GM12878 (cell line): ENCODE measurements around the gene SOBP. TPM values are rescaled to one million over a fixed set of nuclear protein-coding genes. Genes with fewer than 3 reads are reported as not detected.

Experiments used
- ATAC-seq: fragments of 200-7000 bp; cut with Tn5 transposase; 3 replicates; pipeline ENCODE4 v1.9.1; 2020; ENCODE audit warnings: mild to moderate bottlenecking, moderate library complexity
- BruUV-seq: library from RNA; stranded (reverse); fragments of 400-500 nt; replicated peaks from 2 replicates; lab custom pipeline; 2021; lab: Mats Ljungman, UMichigan
- CTCF ChIA-PET: fragments of 300-600 bp; sonication (Branson Sonifier 250); formaldehyde crosslinking; extraction: SDS; loops from one replicate; lab custom pipeline; 2021; ENCODE audit warnings: inconsistent platforms; lab: Yijun Ruan, JAX
- POLR2A ChIA-PET: fragments of 350-600 bp; formaldehyde crosslinking; extraction: SDS; loops from one replicate; lab custom pipeline; 2021; ENCODE audit warnings: inconsistent platforms; lab: Charles Lee
- RAD21 ChIA-PET: fragments of 300-600 bp; sonication (Branson Sonifier 250); formaldehyde crosslinking; loops from one replicate; lab custom pipeline; 2023; ENCODE audit warnings: antibody characterized with exemption; ENCODE audit not compliant: unreplicated experiment; lab: Charles Lee
- SMC1A ChIA-PET: fragments of 300-600 bp; sonication (Branson Sonifier 250); formaldehyde crosslinking; loops from one replicate; lab custom pipeline; 2023; ENCODE audit not compliant: unreplicated experiment, uncharacterized antibody; lab: Charles Lee
- DNase-seq: peaks from one replicate; pipeline ENCODE4 v3.0.0-alpha.2; 2011; ENCODE audit warnings: low read depth, low spot score
- FAIRE-seq: peaks from 3 replicates; lab custom pipeline; 2011; peaks lifted over from hg19 to GRCh38; lab: Jason Lieb, UNC
- H2AFZ ChIP-seq: 2 replicates; pipeline ENCODE4 v1.6.0; 2011; ENCODE audit warnings: low read depth, low read length, control low read depth; ENCODE audit not compliant: control insufficient read depth
- H3K27ac ChIP-seq: 2 replicates; pipeline ENCODE4 v1.5.1; 2011; ENCODE audit warnings: control low read depth; ENCODE audit not compliant: control insufficient read depth, insufficient read depth
- H3K27me3 ChIP-seq, 2 experiments: replicated peaks in 1 of 2; 2 replicates each; pipeline versions ENCODE4 v1.6.0 to v1.6.1; 2011; ENCODE audit warnings: low read length in 1 of 2; ENCODE audit not compliant: control insufficient read depth in 2 of 2, insufficient read depth in 2 of 2
- H3K36me3 ChIP-seq, 2 experiments: 2 replicates each; pipeline ENCODE4 v1.5.1; 2011; ENCODE audit warnings: low read length in 1 of 2; ENCODE audit not compliant: control insufficient read depth in 2 of 2, insufficient read depth in 2 of 2
- H3K4me1 ChIP-seq: 2 replicates; pipeline ENCODE4 v1.6.1; 2011; ENCODE audit warnings: mild to moderate bottlenecking, low read length, moderate library complexity, mixed read lengths; ENCODE audit not compliant: control insufficient read depth, insufficient read depth
- H3K4me2 ChIP-seq: 2 replicates; pipeline ENCODE4 v1.6.0; 2011; ENCODE audit warnings: control low read depth; ENCODE audit not compliant: control insufficient read depth, insufficient read depth
- H3K4me3 ChIP-seq: fragments of 200-600 bp; sonication (generic); 2 replicates; pipeline ENCODE4 v1.5.1; 2016
- H3K79me2 ChIP-seq: 2 replicates; pipeline ENCODE4 v1.6.0; 2011; ENCODE audit warnings: low read length; ENCODE audit not compliant: control insufficient read depth, insufficient read depth
- H3K9ac ChIP-seq: 2 replicates; pipeline ENCODE4 v1.8.0; 2011; ENCODE audit warnings: low read length, control low read depth, mixed read lengths; ENCODE audit not compliant: control insufficient read depth, insufficient read depth
- H3K9me3 ChIP-seq: replicated peaks from 3 replicates; pipeline ENCODE4 v1.5.1; 2011; ENCODE audit warnings: mild to moderate bottlenecking, low read length; ENCODE audit not compliant: control insufficient read depth, insufficient read depth
- H4K20me1 ChIP-seq: 2 replicates; pipeline ENCODE4 v1.6.0; 2011; ENCODE audit not compliant: control insufficient read depth, insufficient read depth
- ASH2L ChIP-seq: fragments of 300-600, 200-600 bp; sonication (generic); IDR thresholded peaks from 2 replicates; pipeline ENCODE4 v1.6.1; 2017; ENCODE audit warnings: low read depth, mild to moderate bottlenecking, borderline replicate concordance
- EZH2 ChIP-seq: IDR thresholded peaks from 2 replicates; pipeline ENCODE4 v1.6.1; 2012; ENCODE audit warnings: low read depth, mild to moderate bottlenecking, control low read depth, inconsistent platforms, low read length, borderline replicate concordance; ENCODE audit not compliant: control insufficient read depth
- KLF5 ChIP-seq: fragments of 450-650 bp; IDR thresholded peaks from 2 replicates; pipeline ENCODE4 v1.6.1; 2014; ENCODE audit warnings: mild to moderate bottlenecking; ENCODE audit not compliant: partially characterized antibody
- SUZ12 ChIP-seq: fragments of 200-600 bp; sonication (generic); IDR thresholded peaks from one replicate; pipeline ENCODE4 v1.6.1; 2018; ENCODE audit warnings: antibody characterized with exemption, mild to moderate bottlenecking; ENCODE audit not compliant: unreplicated experiment
- WRNIP1 ChIP-seq: IDR thresholded peaks from 2 replicates; pipeline ENCODE4 v1.6.1; 2011; ENCODE audit warnings: low read depth, low read length, improper control_type of control experiment, borderline replicate concordance
- YY1 ChIP-seq: IDR thresholded peaks from 2 replicates; pipeline ENCODE4 v1.6.1; 2011; ENCODE audit warnings: low read depth, mild to moderate bottlenecking, low read length
- ZNF217 ChIP-seq: fragments of 450-650 bp; IDR thresholded peaks from 2 replicates; pipeline ENCODE4 v1.6.1; 2017; ENCODE audit warnings: antibody characterized with exemption, mild to moderate bottlenecking
- WGBS: methylation state at CpG from one replicate; pipeline ENCODE4 v1.1.6; 2016; ENCODE audit warnings: low lambda C conversion rate; ENCODE audit not compliant: insufficient replicate concordance, insufficient coverage; ENCODE audit errors: missing lambda C conversion rate; 5-methylcytosine and 5-hydroxymethylcytosine counted together
- in situ Hi-C: fragments of 300-500 bp; cut with MboI; formaldehyde crosslinking; loops from 9 replicates; pipeline ENCODE4 v1.14.3; 2018; ENCODE audit warnings: mixed read lengths
- intact Hi-C: fragments of 100-400 bp; cut with micrococcal nuclease; formaldehyde crosslinking; loops from one replicate; pipeline ENCODE4 v1.14.2; 2022; ENCODE audit not compliant: unreplicated experiment
- polyA plus RNA-seq, 11 experiments: library from polyadenylated mRNA; depleted of rRNA in 4 of 11; unstranded in 6 of 11; stranded (reverse) in 5 of 11; fragments of >200 nt; fragmentation: Nextera tagmentation in 4 of 11; fragmentation: Illumina TruSeq in 1 of 11; extraction: Ambion mirVana in 4 of 11; extraction: Trizol in 1 of 11; gene quantifications; 1 replicate in 1 of 11; 2 replicates in 10 of 11; pipeline versions ENCODE4 v1.2.1 to v1.2.3, GENCODE V29; 2011 to 2016; ENCODE audit warnings: inconsistent platforms in 2 of 11, missing spikeins in 2 of 11, low read depth in 1 of 11
- total RNA-seq, 4 experiments: library from RNA; depleted of rRNA in 3 of 4; stranded (reverse); fragments of >200 nt in 3 of 4; fragmentation: Illumina TruSeq in 1 of 4; extraction: Trizol in 1 of 4; gene quantifications; 2 replicates each; pipeline versions ENCODE4 v1.2.1 to v1.2.3, GENCODE V29; 2013 to 2021
- TF ChIP-seq, protein P1 (sequence below): IDR thresholded peaks from 2 replicates; pipeline ENCODE4 v1.6.1; 2012; ENCODE audit warnings: low read depth, low read length, improper control_type of control experiment
- TF ChIP-seq, protein P2 (sequence below): IDR thresholded peaks from 2 replicates; pipeline ENCODE4 v1.6.1; 2012; ENCODE audit warnings: low read depth, low read length, improper control_type of control experiment
- TF ChIP-seq, protein P3 (sequence below): fragments of 450-650 bp; IDR thresholded peaks from 2 replicates; pipeline ENCODE4 v1.6.1; 2016; ENCODE audit warnings: mild to moderate bottlenecking
- TF ChIP-seq, protein P4 (sequence below): fragments of 450-650 bp; formaldehyde crosslinking; IDR thresholded peaks from 2 replicates; pipeline ENCODE4 v1.4.0; 2022; ENCODE audit warnings: mild to moderate bottlenecking, moderate library complexity

SOBP gene
- total and polyA plus RNA-seq, 10 of the 15 experiments (the other 5 are each of a cell fraction or from before 2014, with no cell fraction given): 0.49 to 1.9 (median 0.78) TPM

DNA sequence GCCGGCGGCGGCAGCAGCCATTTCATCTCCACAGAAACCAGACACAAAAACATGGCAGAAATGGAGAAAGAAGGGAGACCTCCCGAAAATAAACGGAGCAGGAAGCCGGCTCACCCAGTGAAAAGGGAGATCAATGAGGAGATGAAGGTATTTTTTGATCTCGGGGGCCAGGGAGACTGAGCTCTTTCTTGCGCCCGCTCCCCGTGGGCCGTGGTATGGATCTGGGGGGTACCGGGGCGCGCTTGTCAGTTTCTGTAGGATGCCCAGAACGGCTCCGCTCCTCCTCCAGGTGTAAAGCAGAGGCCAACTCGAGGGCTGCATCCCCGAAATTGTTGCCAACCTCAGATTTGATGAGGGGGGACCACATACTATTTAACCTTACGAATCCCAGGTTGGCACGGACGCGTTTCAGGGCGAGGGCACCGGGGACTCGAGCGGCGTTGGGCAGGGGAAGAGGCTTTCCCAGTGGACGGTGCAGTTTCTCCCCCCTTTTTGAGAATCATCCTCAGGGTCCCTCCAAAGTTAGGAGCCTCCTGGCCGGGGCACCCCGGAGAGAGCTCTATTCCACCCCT, 735 bp downstream of the SOBP start:
- TF ChIP-seq KLF5 (no peak), YY1 (peak; percentile 71), ASH2L (no peak), EZH2 (0 out of 2 replicates have a peak, but pooled peaks have one; percentile 17), WRNIP1 (no peak), SUZ12 (no peak), ZNF217 (no peak)
- TF ChIP-seq, protein P1, sequence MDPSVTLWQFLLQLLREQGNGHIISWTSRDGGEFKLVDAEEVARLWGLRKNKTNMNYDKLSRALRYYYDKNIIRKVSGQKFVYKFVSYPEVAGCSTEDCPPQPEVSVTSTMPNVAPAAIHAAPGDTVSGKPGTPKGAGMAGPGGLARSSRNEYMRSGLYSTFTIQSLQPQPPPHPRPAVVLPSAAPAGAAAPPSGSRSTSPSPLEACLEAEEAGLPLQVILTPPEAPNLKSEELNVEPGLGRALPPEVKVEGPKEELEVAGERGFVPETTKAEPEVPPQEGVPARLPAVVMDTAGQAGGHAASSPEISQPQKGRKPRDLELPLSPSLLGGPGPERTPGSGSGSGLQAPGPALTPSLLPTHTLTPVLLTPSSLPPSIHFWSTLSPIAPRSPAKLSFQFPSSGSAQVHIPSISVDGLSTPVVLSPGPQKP: no peak
- TF ChIP-seq, protein P2, sequence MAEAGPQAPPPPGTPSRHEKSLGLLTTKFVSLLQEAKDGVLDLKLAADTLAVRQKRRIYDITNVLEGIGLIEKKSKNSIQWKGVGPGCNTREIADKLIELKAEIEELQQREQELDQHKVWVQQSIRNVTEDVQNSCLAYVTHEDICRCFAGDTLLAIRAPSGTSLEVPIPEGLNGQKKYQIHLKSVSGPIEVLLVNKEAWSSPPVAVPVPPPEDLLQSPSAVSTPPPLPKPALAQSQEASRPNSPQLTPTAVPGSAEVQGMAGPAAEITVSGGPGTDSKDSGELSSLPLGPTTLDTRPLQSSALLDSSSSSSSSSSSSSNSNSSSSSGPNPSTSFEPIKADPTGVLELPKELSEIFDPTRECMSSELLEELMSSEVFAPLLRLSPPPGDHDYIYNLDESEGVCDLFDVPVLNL: no peak
- TF ChIP-seq, protein P3, sequence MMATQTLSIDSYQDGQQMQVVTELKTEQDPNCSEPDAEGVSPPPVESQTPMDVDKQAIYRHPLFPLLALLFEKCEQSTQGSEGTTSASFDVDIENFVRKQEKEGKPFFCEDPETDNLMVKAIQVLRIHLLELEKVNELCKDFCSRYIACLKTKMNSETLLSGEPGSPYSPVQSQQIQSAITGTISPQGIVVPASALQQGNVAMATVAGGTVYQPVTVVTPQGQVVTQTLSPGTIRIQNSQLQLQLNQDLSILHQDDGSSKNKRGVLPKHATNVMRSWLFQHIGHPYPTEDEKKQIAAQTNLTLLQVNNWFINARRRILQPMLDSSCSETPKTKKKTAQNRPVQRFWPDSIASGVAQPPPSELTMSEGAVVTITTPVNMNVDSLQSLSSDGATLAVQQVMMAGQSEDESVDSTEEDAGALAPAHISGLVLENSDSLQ: no peak
- TF ChIP-seq, protein P4, sequence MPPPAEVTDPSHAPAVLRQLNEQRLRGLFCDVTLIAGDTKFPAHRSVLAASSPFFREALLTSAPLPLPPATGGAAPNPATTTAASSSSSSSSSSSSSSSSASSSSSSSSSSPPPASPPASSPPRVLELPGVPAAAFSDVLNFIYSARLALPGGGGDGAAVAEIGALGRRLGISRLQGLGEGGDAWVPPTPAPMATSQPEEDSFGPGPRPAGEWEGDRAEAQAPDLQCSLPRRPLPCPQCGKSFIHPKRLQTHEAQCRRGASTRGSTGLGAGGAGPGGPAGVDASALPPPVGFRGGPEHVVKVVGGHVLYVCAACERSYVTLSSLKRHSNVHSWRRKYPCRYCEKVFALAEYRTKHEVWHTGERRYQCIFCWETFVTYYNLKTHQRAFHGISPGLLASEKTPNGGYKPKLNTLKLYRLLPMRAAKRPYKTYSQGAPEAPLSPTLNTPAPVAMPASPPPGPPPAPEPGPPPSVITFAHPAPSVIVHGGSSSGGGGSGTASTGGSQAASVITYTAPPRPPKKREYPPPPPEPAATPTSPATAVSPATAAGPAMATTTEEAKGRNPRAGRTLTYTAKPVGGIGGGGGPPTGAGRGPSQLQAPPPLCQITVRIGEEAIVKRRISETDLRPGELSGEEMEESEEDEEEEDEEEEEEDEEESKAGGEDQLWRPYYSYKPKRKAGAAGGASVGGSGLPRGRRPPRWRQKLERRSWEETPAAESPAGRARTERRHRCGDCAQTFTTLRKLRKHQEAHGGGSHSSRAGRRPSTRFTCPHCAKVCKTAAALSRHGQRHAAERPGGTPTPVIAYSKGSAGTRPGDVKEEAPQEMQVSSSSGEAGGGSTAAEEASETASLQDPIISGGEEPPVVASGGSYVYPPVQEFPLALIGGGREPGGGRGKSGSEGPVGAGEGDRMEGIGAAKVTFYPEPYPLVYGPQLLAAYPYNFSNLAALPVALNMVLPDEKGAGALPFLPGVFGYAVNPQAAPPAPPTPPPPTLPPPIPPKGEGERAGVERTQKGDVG (CRISPR knock-in tag): no peak
- Histone ChIP-seq H3K27me3 (peaks cover 10 to 34% of the 10 kb centered on the region in 2 experiments), H3K4me2 (peak overlapping the region; percentile 90), H3K9ac (no peak overlapping the region), H4K20me1 (no peaks in the 10 kb centered on the region), H3K79me2 (no peaks in the 10 kb centered on the region), H3K27ac (no peak overlapping the region), H2AFZ (peak overlapping the region; percentile 54), H3K4me1 (peaks cover 15% of the 10 kb centered on the region), H3K4me3 (peak overlapping the region; percentile 94), H3K36me3 (no peaks in the 10 kb centered on the region), H3K9me3 (no peaks in the 10 kb centered on the region)
- FAIRE-seq: peak; percentile 44
- DNase-seq: no peak
- SMC1A ChIA-PET: no interaction called here
- intact Hi-C loops (no loop called here), in situ Hi-C loops (no loop called here)
- RAD21 ChIA-PET: no interaction called here
- under 1% methylated on average over 28 of the region's 30 CpGs for WGBS
- POLR2A ChIA-PET: no interaction called here
- BruUV-seq: no TSS peak
- ATAC-seq: peak; percentile 25
- CTCF ChIA-PET: no interaction called here
